Neural cell (in vitro differentiated cells): ENCODE results near the gene GRAP2.
"Not testable (repeated sequence)": the region's sequence is repeated elsewhere in the genome, so short reads cannot be mapped to it uniquely, and the experiment has no call there.

Source experiments
- CTCF ChIP-seq: fragments of 450-650 bp; IDR thresholded peaks from 2 replicates; pipeline ENCODE4 v1.5.1; 2014; ENCODE audit warnings: antibody characterized with exemption, mild to moderate bottlenecking, moderate library complexity; ENCODE audit not compliant: poor library complexity, severe bottlenecking
- EP300 ChIP-seq: fragments of 450-650 bp; conservative IDR thresholded peaks from 2 replicates; pipeline ENCODE4 v1.6.1; 2014; ENCODE audit warnings: antibody characterized with exemption, mild to moderate bottlenecking, moderate library complexity; ENCODE audit not compliant: poor library complexity, severe bottlenecking
- TAF1 ChIP-seq: IDR thresholded peaks from 2 replicates; pipeline ENCODE4 v1.6.1; 2012; ENCODE audit warnings: low read depth

GRCh38 chr22:39992894-39993293, 92.0 kb downstream of the GRAP2 start:
- TF ChIP-seq EP300, TAF1, CTCF: not testable (repeated sequence)
